IPS-11a (cell line): ENCODE results near the gene GPRC5B.

ENCODE experiments used
- H3K4me3 ChIP-seq: one replicate; pipeline ENCODE4 v1.5.1; 2013; ENCODE audit warnings: low read depth, low read length, control low read depth

GPRC5B gene

DNA sequence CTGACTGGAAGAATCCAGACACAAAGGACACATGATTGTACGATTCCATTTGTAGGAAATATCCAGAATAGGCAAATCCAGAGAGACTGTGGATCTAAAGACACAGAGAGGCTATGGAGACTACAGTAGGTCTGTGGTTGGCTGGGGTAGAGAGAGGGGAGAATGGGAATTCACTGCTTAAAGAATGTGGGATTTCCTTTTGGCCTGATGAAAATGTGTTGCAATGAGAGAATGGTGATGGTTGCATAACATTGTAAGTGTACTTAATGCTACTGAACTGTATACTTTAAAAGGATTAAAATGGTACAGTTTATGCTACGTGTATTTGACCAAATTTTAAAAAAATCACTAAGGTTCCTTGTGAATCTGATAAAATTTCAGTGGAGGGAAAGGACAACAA lies 62.1 kb downstream of the GPRC5B start:
- H3K4me3 ChIP-seq = no peak overlapping the region

DNA sequence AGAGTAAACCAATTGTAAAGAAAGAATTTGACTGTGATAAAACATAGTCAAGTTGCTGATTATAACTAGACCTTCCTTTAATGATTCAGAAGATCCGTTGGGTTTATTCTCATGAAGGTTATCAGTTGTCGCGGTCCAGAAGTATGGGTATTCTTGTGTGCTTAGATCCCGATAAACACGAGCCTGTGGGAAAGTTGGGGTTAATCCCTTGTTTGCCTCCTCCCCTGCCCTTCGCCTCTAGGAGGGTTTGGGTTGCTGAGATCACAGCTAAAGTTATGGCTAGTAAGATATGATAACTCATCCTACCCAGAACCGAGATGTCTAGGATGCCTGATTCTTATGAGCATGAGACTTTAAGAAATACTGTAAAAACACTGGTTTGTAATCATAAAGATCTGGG lies 66.8 kb downstream of the GPRC5B start:
- no peak overlapping the region for H3K4me3 ChIP-seq

DNA sequence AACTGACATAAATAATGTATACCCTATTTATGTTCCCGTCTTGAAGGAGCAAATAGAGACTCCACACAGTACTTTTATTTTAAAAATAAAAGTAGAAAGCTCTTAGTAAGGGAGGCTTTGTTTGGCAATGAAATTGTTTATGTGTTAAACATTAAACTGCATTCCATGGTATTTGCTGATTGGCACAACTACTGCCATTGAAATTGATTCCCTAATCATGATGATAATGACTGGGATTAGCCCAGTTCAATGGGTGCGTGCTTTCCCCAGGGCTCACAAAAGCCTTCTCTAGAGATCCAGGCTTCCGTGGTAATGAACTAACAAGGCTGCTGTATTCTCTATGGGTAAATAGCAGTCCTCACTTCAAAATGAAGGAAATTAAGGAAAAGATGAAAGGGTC lies 67.5 kb downstream of the GPRC5B start:
- H3K4me3 ChIP-seq = no peak overlapping the region

DNA sequence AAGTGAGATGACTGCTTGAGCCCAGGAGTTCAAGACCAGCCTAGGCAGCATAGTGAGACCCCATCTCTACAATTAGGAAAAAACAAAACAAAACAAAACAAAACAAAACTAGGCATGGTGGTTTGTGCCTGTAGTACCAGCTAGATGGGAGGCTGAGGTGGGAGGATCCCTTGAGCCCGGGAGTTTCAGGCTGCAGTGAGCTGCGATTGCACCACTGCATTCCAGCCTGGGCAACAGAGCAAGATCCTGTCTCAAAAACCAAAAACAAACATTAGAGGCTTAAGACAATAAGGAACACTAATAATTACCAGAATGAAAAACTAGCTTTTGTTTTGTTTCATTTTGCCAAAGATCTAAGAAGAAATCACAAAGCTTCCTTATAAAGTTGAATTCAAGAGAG lies 69.2 kb downstream of the GPRC5B start:
- H3K4me3 ChIP-seq = no peak overlapping the region

DNA sequence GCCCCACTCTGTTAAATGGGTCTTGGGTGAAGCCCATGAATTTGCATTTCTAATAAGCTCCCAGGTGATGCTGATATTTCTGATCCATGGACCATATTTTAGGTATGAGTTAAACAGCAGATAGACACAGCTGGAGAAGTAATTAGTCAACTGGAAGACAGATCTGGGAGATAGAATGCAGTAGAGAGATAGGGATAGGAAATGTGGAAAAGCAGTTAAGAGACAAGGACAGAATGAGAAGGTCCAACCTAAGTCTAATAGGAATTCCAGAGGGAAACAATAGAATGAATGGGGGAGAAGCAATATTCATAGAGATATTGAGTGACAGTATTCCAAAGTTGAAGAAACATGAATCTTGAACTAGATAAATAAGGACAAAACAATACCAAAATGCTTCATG lies 71.7 kb downstream of the GPRC5B start:
- H3K4me3 ChIP-seq = no peak overlapping the region

DNA sequence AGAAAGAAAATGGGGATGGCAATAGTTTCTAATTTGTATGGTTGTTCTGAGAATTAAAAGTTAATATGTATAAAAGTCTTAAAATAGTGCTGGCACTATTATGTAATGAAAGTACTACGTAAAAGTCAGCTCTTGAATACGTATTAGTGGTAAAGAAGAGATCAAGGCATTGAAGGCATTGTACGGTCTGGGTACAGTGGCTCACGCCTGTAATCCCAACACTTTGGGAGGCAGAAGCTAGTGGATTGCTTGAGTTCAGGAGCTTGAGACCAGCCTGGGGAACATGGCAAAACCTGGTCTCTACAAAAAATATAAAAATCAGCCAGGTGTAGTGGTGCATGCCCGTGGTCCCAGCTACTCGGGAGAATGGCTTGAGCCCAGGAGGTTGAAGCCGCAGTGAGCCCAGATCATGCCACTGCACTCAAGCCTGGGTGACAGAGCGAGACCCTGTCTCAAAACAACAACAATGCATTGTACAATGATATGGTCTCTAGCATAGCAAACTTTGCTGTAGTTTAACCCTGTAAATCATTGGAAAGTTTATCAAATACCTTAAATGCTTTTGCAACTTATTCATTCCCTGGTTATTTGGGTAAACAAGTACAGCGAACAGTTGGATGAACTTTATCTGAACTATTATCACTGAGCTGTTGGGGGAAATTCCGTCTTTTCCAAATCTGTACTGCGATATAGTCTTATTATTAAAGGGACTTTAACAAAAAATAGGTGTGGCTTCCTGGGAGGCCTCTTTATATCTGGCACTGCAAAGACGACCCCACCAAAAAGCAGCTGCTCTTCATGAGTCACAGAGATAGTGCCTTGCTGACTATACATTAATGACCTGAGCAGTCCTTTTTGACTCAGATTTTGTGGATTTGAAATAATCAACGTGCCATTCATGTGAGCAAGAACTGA lies 73.6 kb downstream of the GPRC5B start:
- H3K4me3 ChIP-seq = no peak overlapping the region

DNA sequence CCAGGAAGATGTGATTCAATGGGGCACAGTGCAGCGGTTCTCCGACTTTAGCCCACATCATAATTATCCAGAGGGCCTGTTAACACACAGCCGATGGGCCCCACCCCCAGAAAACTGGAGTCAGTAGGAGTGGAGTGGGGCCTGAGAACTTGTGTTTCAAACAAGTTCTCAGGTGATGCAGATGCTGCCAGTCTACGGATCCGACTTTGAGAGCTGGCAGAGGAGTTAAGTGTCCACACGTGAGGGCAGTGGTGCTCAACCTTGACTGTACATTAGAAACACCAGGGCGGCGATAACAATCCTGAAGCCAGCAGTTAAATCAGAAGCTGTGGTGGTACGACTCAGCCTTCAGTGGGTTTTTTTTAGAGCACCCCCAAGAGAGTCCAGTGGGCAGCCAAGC lies 75.0 kb downstream of the GPRC5B start:
- no peak overlapping the region for H3K4me3 ChIP-seq

DNA sequence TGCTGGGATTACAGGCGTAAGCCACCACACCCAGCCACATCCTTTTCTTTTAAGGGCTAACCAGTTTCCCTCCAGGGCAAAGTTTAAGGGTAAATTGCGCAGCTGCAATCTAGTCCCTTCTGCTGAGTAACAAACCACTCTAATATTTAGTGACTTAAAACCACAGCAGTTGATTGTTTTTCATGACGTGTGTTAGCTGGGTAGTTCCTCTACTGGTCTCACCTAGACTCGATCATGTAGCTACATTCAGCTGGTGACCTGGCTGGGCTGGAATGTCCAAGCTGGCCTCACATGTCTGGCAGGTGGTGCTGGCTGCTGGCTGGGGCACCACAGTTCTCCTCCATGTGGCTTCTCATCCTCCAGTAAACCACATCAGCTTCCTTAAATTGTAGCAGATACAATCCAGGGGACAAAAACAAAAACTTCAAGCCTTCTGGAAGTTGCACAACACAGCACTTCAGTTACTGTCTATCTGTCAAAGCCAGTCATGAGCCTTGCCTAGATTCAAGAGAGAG lies 75.5 kb downstream of the GPRC5B start:
- no peak overlapping the region for H3K4me3 ChIP-seq

DNA sequence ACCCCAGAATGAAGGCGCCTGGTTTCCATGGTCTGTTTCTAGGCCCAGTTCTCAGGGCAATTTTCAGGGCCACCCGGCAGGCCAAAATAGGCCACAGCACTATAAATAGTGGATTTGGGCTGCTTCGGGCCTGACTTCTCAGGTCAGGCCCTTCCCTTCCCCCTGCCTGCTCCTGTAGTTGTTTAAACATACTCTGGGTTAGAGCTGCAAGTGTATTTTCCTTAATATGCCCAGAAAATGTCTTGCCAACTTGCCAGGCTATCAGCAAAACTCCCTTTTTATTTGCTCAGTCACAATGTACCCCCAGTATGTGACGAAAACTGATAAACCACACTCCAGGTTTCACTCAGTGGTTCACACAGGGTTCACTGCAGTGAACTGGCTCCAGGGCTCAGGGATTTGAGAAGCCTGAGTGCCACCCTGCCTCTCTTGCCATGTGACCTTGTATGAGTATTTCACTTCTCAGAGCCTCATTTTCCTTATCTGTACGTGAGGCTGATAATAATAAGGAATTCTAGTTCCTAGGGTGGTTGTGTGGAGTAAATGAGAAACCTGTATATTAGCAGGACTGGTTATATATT lies 76.5 kb downstream of the GPRC5B start:
- H3K4me3 ChIP-seq = no peak overlapping the region
